HepG2 (cell line): ENCODE measurements around the gene HES7. TPM values are rescaled to one million over a fixed set of nuclear protein-coding genes. Genes with fewer than 3 reads are reported as not detected.
A peak's percentile ranks its signal among the peaks of the same experiment; 100 is the strongest.

Experiments
- AGO2 ChIP-seq: fragments of 200-400 bp; formaldehyde crosslinking; optimal IDR thresholded peaks from 2 replicates; pipeline ENCODE3; 2017; ENCODE audit warnings: mild to moderate bottlenecking, low read depth, low read length, moderate library complexity
- MAZ ChIP-seq, 2 experiments: sonication (generic) in 1 of 2; formaldehyde crosslinking in 1 of 2; IDR thresholded peaks; 2 replicates each; pipeline versions ENCODE4 v1.5.0 to v1.6.1; 2012 to 2020; ENCODE audit warnings: low read depth in 2 of 2, mild to moderate bottlenecking in 2 of 2, borderline replicate concordance in 1 of 2, improper control_type of control experiment in 1 of 2, low read length in 1 of 2, missing genetic modification reagents in 1 of 2, moderate library complexity in 1 of 2
- NFYB ChIP-seq: sonication (generic); formaldehyde crosslinking; IDR thresholded peaks from 2 replicates; pipeline ENCODE4 v1.4.0; 2020; ENCODE audit warnings: missing genetic modification reagents
- NR2F6 ChIP-seq, 2 experiments: IDR thresholded peaks; 2 replicates each; pipeline ENCODE4 v1.6.1; 2016; ENCODE audit warnings: antibody characterized with exemption in 1 of 2, mild to moderate bottlenecking in 1 of 2
- PCBP1 ChIP-seq: fragments of 200-400 bp; formaldehyde crosslinking; IDR thresholded peaks from 2 replicates; pipeline ENCODE4 v1.6.1; 2017; ENCODE audit warnings: mild to moderate bottlenecking, low read depth, low read length, borderline replicate concordance
- PPARG ChIP-seq: conservative IDR thresholded peaks from 2 replicates; pipeline ENCODE4 v1.6.1; 2016; ENCODE audit warnings: missing biosample characterization, missing genetic modification reagents
- RFXANK ChIP-seq: IDR thresholded peaks from 2 replicates; pipeline ENCODE4 v1.6.1; 2016
- SALL1 ChIP-seq: sonication (generic); formaldehyde crosslinking; IDR thresholded peaks from 2 replicates; pipeline ENCODE4 v1.8.0; 2022; ENCODE audit warnings: mild to moderate bottlenecking, missing genetic modification reagents
- SMAD3 ChIP-seq: sonication (generic); formaldehyde crosslinking; IDR thresholded peaks from 2 replicates; pipeline ENCODE4 v1.4.0; 2020; ENCODE audit warnings: missing genetic modification reagents
- SP5 ChIP-seq: IDR thresholded peaks from 2 replicates; pipeline ENCODE4 v1.6.1; 2016; ENCODE audit warnings: low read depth, borderline replicate concordance
- SRY ChIP-seq: sonication (generic); formaldehyde crosslinking; IDR thresholded peaks from 2 replicates; pipeline ENCODE4 v1.8.0; 2022; ENCODE audit warnings: mild to moderate bottlenecking, missing genetic modification reagents
- STAG1 ChIP-seq: sonication (generic); formaldehyde crosslinking; IDR thresholded peaks from 2 replicates; pipeline ENCODE4 v1.4.0; 2020; ENCODE audit warnings: missing genetic modification reagents
- TEAD2 ChIP-seq: sonication (generic); formaldehyde crosslinking; IDR thresholded peaks from 2 replicates; pipeline ENCODE4 v1.9.0; 2021; ENCODE audit warnings: missing genetic modification reagents
- ZNF24 ChIP-seq: fragments of 450-650 bp; IDR thresholded peaks from 2 replicates; pipeline ENCODE4 v1.6.1; 2017; ENCODE audit warnings: antibody characterized with exemption, mild to moderate bottlenecking
- ZNF547 ChIP-seq: sonication (generic); formaldehyde crosslinking; IDR thresholded peaks from 2 replicates; pipeline ENCODE4 v1.5.1; 2020; ENCODE audit warnings: mild to moderate bottlenecking, missing genetic modification reagents
- ZNF704 ChIP-seq: sonication (generic); formaldehyde crosslinking; IDR thresholded peaks from 2 replicates; pipeline ENCODE4 v1.8.1; 2023; ENCODE audit warnings: mild to moderate bottlenecking, inconsistent platforms, moderate library complexity, missing genetic modification reagents, borderline replicate concordance
- ZSCAN5A ChIP-seq: sonication (generic); formaldehyde crosslinking; IDR thresholded peaks from 2 replicates; pipeline ENCODE4 v1.8.0; 2022; ENCODE audit warnings: mild to moderate bottlenecking, missing genetic modification reagents, borderline replicate concordance
- polyA plus RNA-seq, 8 experiments: library from polyadenylated mRNA; depleted of rRNA in 3 of 8; stranded (reverse) in 7 of 8; unstranded in 1 of 8; fragments of >200 nt; fragmentation: Illumina TruSeq in 4 of 8; extraction: Trizol in 4 of 8; gene quantifications; 2 replicates each; pipeline versions ENCODE4 v1.2.1 to v1.2.3, GENCODE V29; 2011 to 2016; ENCODE audit warnings: low read depth in 4 of 8, missing spikeins in 1 of 8, mixed read lengths in 1 of 8; ENCODE audit not compliant: insufficient read depth in 1 of 8
- total RNA-seq, 5 experiments: library from RNA; depleted of rRNA; stranded (reverse); fragments of >200 nt; fragmentation: Illumina TruSeq; extraction: Trizol; gene quantifications; 2 replicates each; pipeline ENCODE4 v1.2.3, GENCODE V29; 2016; ENCODE audit warnings: low read depth in 1 of 5
- TF ChIP-seq, protein P1 (sequence below): sonication (generic); formaldehyde crosslinking; IDR thresholded peaks from 2 replicates; pipeline ENCODE4 v1.5.1; 2020; ENCODE audit warnings: mild to moderate bottlenecking, missing genetic modification reagents
- TF ChIP-seq, protein P2 (sequence below): sonication (generic); formaldehyde crosslinking; IDR thresholded peaks from 2 replicates; pipeline ENCODE4 v1.4.0; 2020; ENCODE audit warnings: missing genetic modification reagents, low read depth, mild to moderate bottlenecking, borderline replicate concordance

HES7 gene
- total and polyA plus RNA-seq, 2 of the 13 experiments (the other 11 are each of a cell fraction or from before 2014, with no cell fraction given): not detected

- TF ChIP-seq SP5 (CRISPR knock-in tag) (no peak), TEAD2 (CRISPR knock-in tag) (no peak), SRY (CRISPR knock-in tag) (0 out of 2 replicates have a peak, but pooled peaks have one; percentile 47), PCBP1 (no peak), ZNF24 (peak; percentile 100), MAZ (IDR thresholded peaks at IDR 0.05; ENCODE audit: borderline replicate concordance, low read depth, low read length) (no peak), MAZ (CRISPR knock-in tag; IDR thresholded peaks at IDR 0.05; ENCODE audit: low read depth) (0 out of 2 replicates have a peak, but pooled peaks have one; percentile 19), SMAD3 (CRISPR knock-in tag) (peak; percentile 35; the same call in 1 of the 2 replicates), ZSCAN5A (CRISPR knock-in tag) (no peak), STAG1 (CRISPR knock-in tag) (peak; percentile 59), PPARG (CRISPR knock-in tag) (0 out of 2 replicates have a peak, but pooled peaks have one; percentile 36), AGO2 (no peak), ZNF547 (peak; percentile 30; the same call in 1 of the 2 replicates), SALL1 (CRISPR knock-in tag) (peak; percentile 46), ZNF704 (CRISPR knock-in tag) (0 out of 2 replicates have a peak, but pooled peaks have one; percentile 51), NR2F6 (IDR thresholded peaks at IDR 0.05) (peak; percentile 54), NR2F6 (CRISPR knock-in tag; IDR thresholded peaks at IDR 0.05) (0 out of 2 replicates have a peak, but pooled peaks have one; percentile 17), NFYB (0 out of 2 replicates have a peak, but pooled peaks have one; percentile 4), RFXANK (CRISPR knock-in tag) (peak; percentile 78; the same call in 1 of the 2 replicates)
- TF ChIP-seq, protein P1, sequence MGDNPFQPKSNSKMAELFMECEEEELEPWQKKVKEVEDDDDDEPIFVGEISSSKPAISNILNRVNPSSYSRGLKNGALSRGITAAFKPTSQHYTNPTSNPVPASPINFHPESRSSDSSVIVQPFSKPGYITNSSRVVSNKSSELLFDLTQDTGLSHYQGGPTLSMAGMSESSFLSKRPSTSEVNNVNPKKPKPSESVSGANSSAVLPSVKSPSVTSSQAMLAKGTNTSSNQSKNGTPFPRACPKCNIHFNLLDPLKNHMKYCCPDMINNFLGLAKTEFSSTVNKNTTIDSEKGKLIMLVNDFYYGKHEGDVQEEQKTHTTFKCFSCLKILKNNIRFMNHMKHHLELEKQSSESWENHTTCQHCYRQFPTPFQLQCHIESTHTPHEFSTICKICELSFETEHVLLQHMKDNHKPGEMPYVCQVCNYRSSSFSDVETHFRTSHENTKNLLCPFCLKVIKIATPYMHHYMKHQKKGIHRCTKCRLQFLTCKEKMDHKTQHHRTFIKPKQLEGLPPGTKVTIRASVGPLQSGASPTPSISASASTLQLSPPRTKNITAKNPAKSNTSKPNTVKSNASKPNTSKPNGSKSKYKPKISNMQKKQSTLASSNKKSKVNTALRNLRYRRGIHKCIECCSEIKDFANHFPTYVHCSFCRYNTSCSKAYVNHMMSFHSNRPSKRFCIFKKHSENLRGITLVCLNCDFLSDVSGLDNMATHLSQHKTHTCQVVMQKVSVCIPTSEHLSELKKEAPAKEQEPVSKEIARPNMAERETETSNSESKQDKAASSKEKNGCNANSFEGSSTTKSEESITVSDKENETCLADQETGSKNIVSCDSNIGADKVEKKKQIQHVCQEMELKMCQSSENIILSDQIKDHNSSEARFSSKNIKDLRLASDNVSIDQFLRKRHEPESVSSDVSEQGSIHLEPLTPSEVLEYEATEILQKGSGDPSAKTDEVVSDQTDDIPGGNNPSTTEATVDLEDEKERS (CRISPR knock-in tag): peak; percentile 52; the same call in 1 of the 2 replicates
- TF ChIP-seq, protein P2, sequence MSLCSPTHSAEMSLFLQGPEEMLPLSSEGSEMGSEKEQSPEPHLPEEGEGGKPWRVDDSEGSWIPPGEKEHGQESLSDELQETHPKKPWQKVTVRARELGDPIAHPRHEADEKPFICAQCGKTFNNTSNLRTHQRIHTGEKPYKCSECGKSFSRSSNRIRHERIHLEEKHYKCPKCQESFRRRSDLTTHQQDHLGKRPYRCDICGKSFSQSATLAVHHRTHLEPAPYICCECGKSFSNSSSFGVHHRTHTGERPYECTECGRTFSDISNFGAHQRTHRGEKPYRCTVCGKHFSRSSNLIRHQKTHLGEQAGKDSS (CRISPR knock-in tag): no peak
These were observed 4.9 kb downstream of the HES7 start (continued) for GRCh38 chr17:8118769-8119580.
